ENCODE data around the gene TSTD2.

Gene TSTD2

GRCh38 chr9:97632985-97633858 is at the start of gene TSTD2, which contains the start of gene NCBP1:
TSS of gene TSTD2 (minus strand) at chr9:97633368. CDS start at chr9:97627562, 5,806 bp downstream.
TSS of gene NCBP1 (plus strand) at chr9:97633821. CDS start at chr9:97633882, 61 bp downstream.
- peak; percentile 98 for DNase-seq
- in situ Hi-C loops (cut with MboI; ENCODE audit: low pct_unique_long_range_greater_than_20kb, low sequenced_read_pairs) = no loop called here

DNA sequence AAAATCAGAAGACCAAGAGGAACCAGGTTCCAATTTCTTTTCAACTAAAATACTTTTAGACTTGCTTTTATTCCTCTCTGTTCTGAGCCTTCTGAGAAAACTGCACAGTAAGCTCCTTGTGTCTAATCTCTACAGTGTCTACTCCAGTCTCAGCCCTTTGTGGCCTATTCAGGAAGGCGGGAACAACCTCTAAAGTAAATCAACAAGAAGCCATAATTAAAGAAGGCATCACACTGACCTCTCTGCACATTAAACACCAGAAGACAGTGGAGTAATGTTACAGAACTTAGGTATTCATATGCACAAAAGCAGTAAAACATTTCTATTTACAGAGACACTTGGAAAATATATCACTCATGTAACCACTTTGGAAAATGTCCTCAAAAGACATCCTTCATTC is 49.1 kb upstream of the TSTD2 start:
- no peak for DNase-seq
- in situ Hi-C loops (cut with MboI; ENCODE audit: low pct_unique_long_range_greater_than_20kb, low sequenced_read_pairs) = no loop called here

- DNase-seq = no peak
- in situ Hi-C loops (cut with MboI; ENCODE audit: low pct_unique_long_range_greater_than_20kb, low sequenced_read_pairs) = no loop called here
Measured at GRCh38 chr9:97675655-97676054, 42.5 kb upstream of the TSTD2 start.

DNA sequence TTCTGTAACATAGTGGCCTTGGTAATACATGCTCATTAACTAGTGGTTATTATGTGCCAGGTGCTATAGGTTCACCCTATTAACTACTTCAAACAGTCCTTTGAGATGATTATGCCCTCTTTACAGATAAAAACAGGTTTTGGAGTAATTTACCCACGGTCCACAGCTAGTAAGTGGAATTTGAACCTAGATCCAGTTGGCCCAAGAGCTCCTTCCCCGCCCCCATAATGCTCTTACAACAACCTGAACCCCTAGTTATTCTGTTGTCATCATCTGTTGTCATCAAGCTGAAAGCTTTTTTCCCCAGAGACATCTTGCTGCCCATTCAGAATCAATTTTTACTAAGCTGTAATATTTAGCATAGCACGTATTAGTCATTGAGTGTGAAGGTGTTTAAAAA is 40.8 kb upstream of the TSTD2 start:
- in situ Hi-C loops (cut with MboI; ENCODE audit: low pct_unique_long_range_greater_than_20kb, low sequenced_read_pairs) = no loop called here
- DNase-seq = no peak

GRCh38 chr9:97672403-97672802 is 39.2 kb upstream of the TSTD2 start:
- in situ Hi-C loops (cut with MboI; ENCODE audit: low pct_unique_long_range_greater_than_20kb, low sequenced_read_pairs) = no loop called here
- DNase-seq = no peak

DNA sequence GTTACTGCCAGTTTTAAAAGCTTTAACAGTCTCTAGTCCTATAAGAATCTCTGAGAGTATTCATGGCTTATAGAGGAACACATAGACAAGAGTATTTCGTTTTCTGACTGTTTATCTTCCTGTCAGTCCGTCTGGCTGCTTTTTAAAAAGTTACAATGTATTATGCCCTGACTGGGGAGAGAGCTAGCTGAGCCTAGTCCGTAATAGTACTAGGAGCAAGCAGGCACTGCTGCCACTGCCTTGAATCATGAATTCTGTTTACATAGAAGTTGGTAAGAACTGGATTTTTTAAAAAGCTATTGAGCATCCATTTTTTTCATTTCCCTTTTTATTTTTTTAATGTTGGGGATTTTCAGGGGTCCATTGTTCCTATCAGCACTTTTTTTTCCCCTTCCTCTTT is 37.4 kb upstream of the TSTD2 start:
- in situ Hi-C loops (cut with MboI; ENCODE audit: low pct_unique_long_range_greater_than_20kb, low sequenced_read_pairs) = no loop called here
- DNase-seq = no peak

DNA sequence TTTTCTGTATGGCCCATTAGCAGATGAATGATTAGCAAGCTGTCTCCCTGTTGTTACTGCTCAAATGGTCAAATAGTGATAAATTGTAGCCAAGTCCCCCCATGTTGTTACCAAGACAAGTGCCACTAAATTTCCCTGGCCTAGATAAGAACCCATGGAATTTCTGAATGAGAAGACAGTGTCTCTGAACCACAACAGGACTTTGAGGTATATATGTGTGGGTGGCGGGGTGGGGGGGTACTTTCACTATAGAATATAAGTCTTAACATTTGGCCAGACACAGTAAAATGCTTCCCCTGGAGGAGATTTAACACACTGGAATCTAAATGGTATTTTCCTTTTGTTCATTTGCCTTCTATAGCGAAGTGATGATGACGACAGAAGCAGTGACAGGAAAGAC is 35.3 kb upstream of the TSTD2 start:
- in situ Hi-C loops (cut with MboI; ENCODE audit: low pct_unique_long_range_greater_than_20kb, low sequenced_read_pairs) = no loop called here
- DNase-seq = no peak

DNA sequence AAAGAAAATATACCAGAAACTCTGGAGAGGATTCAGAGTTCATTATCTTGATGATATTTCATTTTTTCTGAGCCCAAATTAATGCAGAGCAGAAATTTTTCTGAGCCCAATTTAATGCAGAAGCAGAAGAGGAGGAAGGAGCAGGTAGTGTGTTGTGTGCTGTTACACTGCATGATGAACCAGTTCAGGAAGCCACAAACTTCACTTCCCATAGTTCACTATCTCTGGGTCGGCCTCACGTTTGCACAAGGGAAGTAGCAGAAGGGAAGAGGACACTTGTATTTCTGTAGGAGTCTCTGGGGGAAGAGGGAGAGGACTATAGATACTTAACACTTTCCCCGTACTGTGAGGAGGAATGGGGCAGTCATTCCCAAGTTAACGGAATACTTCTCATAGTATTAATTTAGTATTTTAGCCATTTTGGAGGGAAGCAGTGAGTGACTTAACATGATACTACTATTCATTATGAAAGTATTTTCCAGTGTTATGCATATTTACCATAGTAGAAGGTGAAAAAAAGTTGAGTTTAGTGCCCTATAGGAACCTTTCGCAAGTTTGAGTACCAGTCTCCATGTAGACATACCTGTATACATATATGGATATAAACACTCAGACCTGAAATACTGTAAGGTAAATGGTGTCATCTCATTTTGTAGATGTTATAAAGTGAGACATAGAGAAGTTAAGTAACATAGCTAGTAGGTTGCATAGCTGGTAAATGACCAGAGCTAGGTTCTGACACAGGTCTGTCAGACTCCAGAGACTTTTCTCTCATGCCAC is 33.9 kb upstream of the TSTD2 start:
- in situ Hi-C loops (cut with MboI; ENCODE audit: low pct_unique_long_range_greater_than_20kb, low sequenced_read_pairs) = no loop called here
- DNase-seq = peak; percentile 55

DNA sequence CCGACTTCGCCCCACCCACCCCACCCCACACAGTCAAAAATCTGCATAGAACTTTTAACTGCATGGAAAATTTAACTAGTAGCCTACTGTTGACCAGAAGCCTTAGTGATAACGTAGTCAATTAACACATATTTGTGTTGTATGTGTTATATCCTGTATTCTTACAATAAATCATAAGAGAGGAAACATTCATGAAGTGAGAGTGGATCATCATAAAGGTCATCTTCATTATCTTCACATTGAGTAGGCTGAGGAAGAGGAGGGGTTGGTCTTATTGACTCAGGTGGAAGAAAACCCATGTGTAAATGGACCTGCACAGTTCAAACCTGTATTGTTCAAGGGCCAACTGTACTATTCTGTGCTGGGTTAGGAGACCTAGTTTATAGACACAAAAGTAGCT is 32.6 kb upstream of the TSTD2 start:
- no peak for DNase-seq
- in situ Hi-C loops (cut with MboI; ENCODE audit: low pct_unique_long_range_greater_than_20kb, low sequenced_read_pairs) = no loop called here

- in situ Hi-C loops (cut with MboI; ENCODE audit: low pct_unique_long_range_greater_than_20kb, low sequenced_read_pairs) = no loop called here
- DNase-seq = no peak
Measured at GRCh38 chr9:97660847-97661246, 27.7 kb upstream of the TSTD2 start.

- DNase-seq = peak; percentile 44
- in situ Hi-C loops (cut with MboI; ENCODE audit: low pct_unique_long_range_greater_than_20kb, low sequenced_read_pairs) = no loop called here
Measured at GRCh38 chr9:97660340-97660739, 27.2 kb upstream of the TSTD2 start.

DNA sequence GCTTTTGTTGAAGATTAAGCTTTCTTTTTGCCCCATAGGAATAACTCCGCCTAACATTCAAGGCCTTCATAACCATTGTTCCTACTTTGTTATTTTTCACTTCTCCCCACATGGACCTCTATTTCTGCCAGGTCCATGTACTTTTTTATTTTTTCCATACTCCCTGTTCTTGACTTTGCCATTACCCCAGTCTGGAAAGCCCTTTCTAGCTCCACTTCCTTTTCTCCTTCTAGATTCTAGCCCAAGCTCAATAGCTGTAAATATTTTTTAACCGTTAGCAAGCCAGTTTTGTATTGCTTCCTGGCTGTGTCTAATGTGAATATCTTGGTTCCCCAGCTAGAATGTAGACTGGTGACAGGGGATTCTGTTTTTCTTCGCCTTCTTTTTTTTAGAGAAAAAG is 26.6 kb upstream of the TSTD2 start:
- no peak for DNase-seq
- in situ Hi-C loops (cut with MboI; ENCODE audit: low pct_unique_long_range_greater_than_20kb, low sequenced_read_pairs) = no loop called here

DNA sequence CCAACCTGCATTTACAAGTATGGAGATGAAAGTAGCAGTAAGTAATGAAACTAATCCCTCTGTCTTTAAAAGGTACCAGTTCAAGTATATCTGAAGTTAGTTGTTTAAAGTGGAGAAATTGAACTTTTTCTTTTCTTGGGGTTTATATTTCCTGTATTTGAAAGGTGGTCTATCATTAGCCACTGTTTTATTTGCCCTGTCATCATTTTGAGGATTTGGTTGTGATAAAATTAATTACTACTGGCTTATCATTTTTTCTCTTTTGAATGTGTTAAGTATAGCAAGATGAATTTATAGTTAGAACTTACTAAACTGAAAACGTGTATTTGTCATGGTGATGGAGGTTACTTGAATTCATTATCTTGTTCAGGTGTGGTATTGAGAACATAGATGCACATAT is 25.5 kb upstream of the TSTD2 start:
- in situ Hi-C loops (cut with MboI; ENCODE audit: low pct_unique_long_range_greater_than_20kb, low sequenced_read_pairs) = no loop called here
- no peak for DNase-seq

- no peak for DNase-seq
- in situ Hi-C loops (cut with MboI; ENCODE audit: low pct_unique_long_range_greater_than_20kb, low sequenced_read_pairs) = no loop called here
Measured at GRCh38 chr9:97651646-97652045, 18.5 kb upstream of the TSTD2 start.

- in situ Hi-C loops (cut with MboI; ENCODE audit: low pct_unique_long_range_greater_than_20kb, low sequenced_read_pairs) = no loop called here
- no peak for DNase-seq
Measured at GRCh38 chr9:97647996-97648395, 14.8 kb upstream of the TSTD2 start.

DNA sequence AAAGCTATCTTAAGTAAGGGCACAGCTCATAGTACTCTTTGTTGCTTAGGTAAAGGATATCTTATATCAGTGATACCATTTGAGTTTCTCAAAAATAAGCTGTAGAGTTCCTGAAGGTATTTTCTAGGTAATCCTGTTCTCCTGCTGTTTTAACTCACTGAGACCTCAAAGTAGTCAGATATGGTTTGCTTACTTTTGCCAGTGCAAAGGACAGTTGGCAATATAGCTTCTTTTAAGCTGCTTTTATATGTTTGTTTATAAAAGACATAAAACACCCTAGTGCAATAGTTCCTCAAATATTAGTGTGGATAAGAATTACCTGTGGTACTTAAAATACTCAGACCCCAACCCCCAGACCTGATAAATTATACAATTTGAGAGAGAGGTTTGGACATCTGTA is 12.6 kb upstream of the TSTD2 start:
- in situ Hi-C loops (cut with MboI; ENCODE audit: low pct_unique_long_range_greater_than_20kb, low sequenced_read_pairs) = no loop called here
- DNase-seq = no peak

GRCh38 chr9:97640325-97640724 is 7.2 kb upstream of the TSTD2 start:
- no peak for DNase-seq
- in situ Hi-C loops (cut with MboI; ENCODE audit: low pct_unique_long_range_greater_than_20kb, low sequenced_read_pairs) = no loop called here

GRCh38 chr9:97638666-97639065 is 5.5 kb upstream of the TSTD2 start:
- in situ Hi-C loops (cut with MboI; ENCODE audit: low pct_unique_long_range_greater_than_20kb, low sequenced_read_pairs) = no loop called here
- DNase-seq = peak; percentile 15

- in situ Hi-C loops (cut with MboI; ENCODE audit: low pct_unique_long_range_greater_than_20kb, low sequenced_read_pairs) = no loop called here
- DNase-seq = peak; percentile 32
Measured at GRCh38 chr9:97636903-97637302, 3.7 kb upstream of the TSTD2 start.

DNA sequence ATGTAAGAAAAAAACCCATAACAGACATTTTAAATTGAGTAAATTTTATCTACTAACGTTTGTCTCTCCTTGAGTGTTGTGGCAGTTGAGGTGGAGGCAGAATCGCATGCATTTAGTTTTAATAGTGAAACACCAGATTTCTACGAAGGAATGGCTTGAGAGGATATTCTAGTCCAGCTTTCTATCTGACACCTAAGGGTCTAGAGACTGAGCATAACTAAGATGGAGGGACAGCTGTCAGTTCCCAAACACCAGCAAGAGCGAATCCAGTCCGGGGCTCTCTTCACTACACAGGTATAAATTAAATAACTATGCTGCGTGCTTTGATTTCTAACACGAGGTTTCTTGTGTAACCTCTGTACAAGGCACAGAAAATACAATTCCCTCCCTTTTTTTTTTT is 1.9 kb upstream of the TSTD2 start:
- in situ Hi-C loops (cut with MboI; ENCODE audit: low pct_unique_long_range_greater_than_20kb, low sequenced_read_pairs) = no loop called here

More for the DNA sequence above, 1.9 kb upstream of the TSTD2 start:
- DNase-seq = no peak
